AG09309 (cell line): ENCODE measurements around the gene SERP2.

Source experiments
- DNase-seq: peaks from one replicate; pipeline ENCODE4 v3.0.0-alpha.2; 2010; ENCODE audit warnings: low read depth
- H3K4me3 ChIP-seq: 2 replicates; pipeline ENCODE4 v1.5.1; 2011; ENCODE audit warnings: mild to moderate bottlenecking, low read depth, low read length, moderate library complexity; ENCODE audit not compliant: control insufficient read depth
- CTCF ChIP-seq: IDR thresholded peaks from 2 replicates; pipeline ENCODE4 v1.5.1; 2011; ENCODE audit warnings: mild to moderate bottlenecking, low read depth, low read length, inconsistent platforms; ENCODE audit not compliant: insufficient read depth, control insufficient read depth; ENCODE audit errors: missing control alignments

Gene SERP2

DNA sequence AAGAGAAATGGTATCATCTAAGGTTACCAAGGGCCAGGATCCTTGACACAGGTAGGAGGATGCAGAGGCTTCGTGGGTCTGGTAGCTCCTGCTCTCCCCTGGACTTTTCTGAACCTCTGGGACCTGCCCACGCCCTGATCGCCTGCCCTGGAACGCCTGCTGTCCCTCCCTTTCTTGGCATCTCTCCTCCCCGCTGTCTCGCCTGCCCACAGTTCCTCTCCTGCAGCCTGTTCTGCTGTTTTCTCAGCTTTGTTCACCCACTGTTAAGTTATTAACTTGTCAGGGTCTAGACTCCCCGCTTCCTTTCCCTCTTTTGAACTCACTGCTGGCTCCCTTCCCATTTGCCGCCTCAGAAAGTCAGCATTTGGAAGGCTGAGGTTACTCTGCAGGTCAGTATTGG lies 19.8 kb downstream of the SERP2 start:
- no peak for TF ChIP-seq CTCF
- no peak for DNase-seq
- H3K4me3 ChIP-seq = no peak overlapping the region

DNA sequence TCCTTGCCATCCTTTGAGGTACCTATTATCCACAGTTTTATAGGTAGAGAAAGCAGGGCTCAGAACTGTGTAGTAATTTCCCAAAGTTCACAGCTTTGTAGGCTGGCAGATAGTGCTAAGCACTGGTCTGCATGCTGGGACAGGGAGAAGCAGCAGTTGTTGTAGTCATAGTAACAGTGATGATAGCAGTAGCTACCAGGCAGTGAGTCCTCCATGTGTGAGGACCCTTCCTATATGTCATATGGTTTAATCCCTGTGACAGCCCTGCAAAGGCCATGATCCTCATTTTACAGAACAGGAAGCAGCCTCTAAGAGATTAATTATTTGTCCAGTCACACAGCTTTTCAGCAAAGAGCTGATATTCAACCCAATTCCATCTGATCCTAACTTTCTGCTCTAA lies 21.0 kb downstream of the SERP2 start:
- DNase-seq = no peak
- TF ChIP-seq CTCF = no peak
- H3K4me3 ChIP-seq = no peak overlapping the region

DNA sequence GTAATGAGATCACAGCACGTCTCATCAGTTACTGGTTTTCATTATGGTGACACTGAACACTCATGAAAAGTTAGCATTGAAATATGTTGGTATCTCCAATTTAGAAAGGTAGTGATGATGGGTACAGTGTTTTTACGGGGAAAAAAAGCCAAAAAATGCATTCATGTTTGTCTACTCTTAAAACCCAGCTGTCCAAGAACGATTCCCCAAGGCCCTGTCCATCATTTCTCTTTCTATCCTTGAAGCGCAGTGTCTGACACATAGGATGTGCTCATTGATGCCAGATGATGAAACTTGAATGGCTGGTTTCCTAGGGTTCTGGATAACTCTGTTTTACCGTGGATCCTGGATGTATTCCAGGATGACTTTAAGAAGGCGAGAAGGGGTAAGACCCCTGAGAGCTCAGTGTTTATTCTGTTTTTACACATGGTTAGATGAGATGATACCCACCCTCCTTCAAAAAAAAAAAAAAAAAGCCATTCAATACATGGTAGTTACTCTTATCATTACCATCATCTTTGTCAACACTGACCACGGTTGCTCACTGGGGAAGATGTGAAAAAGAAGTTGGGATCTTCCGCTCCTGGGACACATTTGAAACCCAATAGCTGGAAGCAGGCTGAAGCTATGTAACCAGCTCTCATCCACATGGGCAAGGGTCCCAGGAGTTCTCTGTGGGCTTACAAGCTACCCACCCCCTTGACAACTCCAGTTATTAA lies 22.5 kb downstream of the SERP2 start:
- H3K4me3 ChIP-seq = no peak overlapping the region
- no peak for DNase-seq
- no peak for TF ChIP-seq CTCF

DNA sequence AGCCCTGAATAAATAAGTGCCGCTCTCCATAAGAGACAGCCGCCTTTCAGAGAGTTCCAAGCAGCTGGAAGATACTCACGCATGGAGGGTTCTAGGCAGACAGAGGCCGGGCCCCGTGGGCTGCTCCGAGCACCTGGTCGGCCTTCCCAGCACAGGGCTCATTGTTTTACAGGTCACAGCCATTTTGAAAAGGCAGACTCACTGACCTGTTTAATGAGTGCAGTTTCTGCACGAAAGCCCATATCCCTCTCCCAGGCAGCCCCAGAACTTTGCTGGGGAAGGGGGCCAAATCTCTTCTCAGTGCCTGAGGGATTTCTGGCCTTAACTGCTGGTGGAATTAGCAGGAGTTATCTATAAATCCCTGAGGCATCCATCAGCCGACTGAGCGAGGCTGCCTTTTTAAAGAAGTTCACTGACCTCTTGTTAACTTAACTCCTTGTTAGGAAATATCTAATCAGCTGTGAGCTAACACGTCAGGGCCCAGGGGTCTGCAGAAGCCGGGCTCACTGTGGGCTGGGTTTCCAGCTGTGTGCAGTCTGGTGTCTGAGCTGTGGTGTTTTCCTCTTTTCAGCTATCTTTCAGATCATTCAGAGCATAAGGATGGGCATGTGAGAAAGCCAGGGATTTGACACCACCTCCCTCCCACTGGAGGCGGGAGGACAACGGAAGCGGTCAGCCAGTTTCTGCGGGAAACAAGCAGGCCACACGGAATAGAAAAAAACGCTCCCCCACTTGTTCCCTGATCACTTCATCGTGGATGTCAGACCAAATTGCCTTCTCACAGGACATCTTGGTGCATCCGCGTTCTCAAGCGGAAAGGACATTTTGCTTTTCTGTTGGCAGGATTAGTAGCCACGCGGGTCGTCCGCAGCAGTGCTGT lies 23.3 kb downstream of the SERP2 start:
- no peak overlapping the region for H3K4me3 ChIP-seq
- TF ChIP-seq CTCF = no peak
- DNase-seq = no peak

- no peak for TF ChIP-seq CTCF
- DNase-seq = no peak
- no peak overlapping the region for H3K4me3 ChIP-seq
Measured at GRCh38 chr13:44397766-44398223, 24.2 kb downstream of the SERP2 start.

GRCh38 chr13:44398606-44399005 lies 25.0 kb downstream of the SERP2 start:
- no peak overlapping the region for H3K4me3 ChIP-seq
- no peak for TF ChIP-seq CTCF
- no peak for DNase-seq
